NCI-H1436 (cell line): ENCODE results near the gene NDUFAB1.
"Not testable (repeated sequence)": the region's sequence is repeated elsewhere in the genome, so short reads cannot be mapped to it uniquely, and the experiment has no call there.

ENCODE experiments used
- DNase-seq: peaks from one replicate; lab custom pipeline; 2025; lab: John Stamatoyannopoulos, UW

Gene NDUFAB1

DNA sequence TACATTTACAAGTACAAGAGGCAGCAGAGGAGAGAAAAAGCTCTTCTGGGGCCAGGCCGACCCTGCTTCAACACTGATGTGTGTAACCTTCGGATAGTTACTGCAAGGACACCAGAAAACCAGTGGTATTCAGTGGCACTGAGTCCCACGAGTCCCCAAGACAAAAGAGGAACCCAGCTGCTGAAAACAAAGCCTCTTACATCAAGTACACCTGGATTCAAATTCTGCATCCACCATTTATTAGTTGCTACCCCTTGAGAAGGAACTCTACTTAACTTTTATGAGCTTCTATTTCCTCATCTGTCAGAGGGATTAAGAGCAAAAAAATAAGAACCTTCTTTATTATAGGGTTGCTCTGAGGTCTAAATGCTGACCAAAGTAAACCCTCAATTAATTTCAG is 41.6 kb downstream of the NDUFAB1 start:
- DNase-seq, result no peak

DNA sequence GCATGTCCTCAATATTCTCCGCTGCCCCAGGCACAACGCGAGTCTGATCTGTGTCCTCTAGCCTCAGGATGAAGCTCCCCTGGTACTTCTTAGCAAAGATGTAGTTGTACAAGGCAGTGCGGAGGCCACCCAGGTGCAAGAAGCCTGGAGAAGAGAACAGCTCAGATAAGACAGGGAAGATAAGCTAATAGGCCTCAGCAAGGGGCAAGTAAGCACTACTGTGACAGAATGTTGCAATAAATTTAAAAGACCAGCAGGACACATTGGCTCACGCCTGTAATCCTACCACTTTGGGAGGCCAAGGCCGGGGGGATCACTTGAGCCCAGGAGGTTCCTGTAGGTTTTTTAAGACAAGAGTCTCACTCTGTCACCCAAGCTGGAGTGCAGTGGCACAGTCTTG is 44.0 kb downstream of the NDUFAB1 start:
- no peak for DNase-seq

DNA sequence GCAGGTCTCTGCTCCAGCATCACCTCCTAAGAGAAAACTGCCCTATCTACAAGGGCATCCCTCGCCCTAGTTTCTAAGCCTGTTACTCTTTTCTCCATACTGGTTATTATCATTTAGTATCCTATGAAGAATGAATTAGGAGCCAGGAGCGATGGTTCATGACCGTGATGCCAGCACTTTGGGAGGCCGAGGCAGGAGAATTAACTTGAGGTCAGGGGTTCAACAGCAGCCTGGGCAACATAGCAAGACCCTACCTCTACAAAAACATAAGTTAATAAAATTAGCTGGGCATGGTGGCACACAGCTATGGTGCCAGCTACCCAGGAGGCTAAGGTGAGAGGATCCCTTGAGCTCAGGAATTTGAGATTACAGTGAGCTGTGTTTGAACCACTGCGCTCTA is 46.2 kb downstream of the NDUFAB1 start:
- DNase-seq, result no peak

DNA sequence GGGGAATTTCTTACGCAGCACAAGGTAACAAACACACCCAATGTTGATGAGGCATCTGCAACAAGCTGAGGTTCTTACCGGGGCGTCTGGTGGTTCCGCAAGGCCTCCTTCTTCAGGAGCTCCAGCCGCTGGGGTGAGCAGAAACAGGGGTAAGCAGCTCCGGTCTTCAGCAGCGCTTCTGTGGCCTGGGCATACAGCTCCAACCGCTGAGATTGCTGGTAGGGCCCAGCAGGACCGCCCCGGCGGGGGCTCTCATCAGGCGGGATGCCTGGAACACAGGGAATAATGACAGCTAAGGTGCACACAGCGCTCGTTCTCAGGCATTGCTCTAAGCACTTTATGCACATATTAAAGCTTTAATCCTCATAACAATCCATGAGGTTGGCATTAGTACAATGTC is 51.7 kb downstream of the NDUFAB1 start:
- DNase-seq, result no peak

DNA sequence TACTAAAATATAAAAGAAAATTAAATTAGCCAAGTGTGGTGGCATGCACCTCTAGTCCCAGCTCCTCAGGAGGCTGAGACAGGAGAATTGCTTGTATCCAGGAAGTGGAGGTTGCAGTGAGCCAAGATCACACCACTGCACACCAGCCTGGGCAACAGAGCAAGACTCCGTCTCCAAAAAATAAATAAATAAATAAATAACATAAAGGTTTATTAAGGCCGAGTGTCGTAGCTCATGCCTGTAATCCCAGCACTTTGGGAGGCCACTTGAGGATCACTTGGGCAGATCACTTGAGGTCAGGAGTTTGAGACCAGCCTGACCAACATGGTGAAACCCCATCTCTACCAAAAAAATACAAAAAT is 55.3 kb downstream of the NDUFAB1 start:
- not testable (repeated sequence) for DNase-seq

DNA sequence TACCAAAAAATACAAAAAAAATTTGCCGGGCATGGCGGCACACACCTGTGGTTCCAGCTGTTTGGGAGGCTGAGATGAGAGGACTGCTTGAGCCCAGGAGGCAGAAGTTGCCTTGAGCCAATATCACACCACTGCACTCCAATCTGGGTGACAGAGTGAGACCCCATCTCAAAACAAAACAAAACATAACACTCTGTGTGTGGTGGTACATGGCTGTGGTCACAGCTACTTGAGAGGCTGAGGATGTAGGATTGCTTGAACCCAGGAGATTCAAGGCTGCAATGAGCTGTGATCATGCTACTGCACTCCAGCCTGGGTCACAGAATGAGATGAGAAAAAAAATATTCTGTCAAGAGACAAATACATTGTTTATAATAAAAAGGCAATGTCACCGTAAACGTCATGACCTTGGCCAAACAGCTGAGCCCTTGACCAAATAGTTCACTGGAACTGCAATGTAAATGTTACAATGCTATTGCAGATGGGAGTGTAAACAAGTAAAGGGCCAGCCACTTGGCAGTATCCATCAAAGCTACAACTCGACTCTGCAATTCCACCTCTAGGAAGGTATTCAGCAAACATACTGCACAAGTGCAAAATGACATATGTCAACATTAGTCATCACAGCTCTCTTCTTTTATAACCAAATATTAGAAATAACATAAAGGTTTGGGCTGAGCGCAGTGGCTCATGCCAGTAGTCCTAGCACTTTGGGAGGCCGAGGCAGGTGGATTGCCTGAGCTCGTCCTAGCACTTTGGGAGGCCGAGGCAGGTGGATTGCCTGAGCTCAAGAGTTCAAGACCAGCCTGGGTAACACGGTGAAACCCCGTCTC is 55.9 kb downstream of the NDUFAB1 start:
- DNase-seq, result no peak

DNA sequence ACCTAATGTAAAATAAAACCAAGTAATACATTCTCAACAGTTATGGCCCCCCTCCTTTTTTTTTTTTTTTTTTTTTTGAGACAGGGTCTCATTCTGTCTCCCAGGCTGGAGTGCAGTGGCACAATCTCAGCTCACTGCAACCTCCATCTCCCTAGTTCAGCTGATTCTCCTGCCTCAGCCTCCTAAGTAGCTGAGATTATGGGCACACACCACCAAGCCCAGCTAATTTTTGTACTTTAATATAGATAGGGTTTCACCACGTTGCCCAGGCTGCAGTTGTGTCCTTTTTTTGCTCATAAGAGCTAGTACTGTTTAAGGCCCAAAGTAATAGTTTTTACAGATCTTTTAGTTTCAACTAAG is 57.2 kb downstream of the NDUFAB1 start:
- no peak for DNase-seq

DNA sequence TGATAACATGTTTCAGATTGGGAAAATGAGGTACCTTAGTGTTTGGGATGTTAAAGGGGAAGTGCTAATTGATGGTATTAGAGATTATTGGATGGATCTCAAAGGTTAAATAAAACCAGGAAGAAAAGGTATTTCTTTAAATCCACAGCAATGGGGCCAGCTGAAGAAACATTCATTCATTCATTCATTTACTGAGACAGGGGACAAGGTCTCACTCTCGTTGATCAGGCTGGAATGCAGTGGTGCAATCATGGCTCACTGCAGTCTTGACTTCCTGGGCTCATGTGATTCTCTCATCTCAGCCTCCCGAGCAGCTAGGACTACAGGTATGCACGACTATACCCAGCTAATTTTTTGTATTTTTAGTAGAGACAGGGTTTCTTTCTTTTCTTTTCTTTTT is 58.7 kb downstream of the NDUFAB1 start:
- no peak for DNase-seq

DNA sequence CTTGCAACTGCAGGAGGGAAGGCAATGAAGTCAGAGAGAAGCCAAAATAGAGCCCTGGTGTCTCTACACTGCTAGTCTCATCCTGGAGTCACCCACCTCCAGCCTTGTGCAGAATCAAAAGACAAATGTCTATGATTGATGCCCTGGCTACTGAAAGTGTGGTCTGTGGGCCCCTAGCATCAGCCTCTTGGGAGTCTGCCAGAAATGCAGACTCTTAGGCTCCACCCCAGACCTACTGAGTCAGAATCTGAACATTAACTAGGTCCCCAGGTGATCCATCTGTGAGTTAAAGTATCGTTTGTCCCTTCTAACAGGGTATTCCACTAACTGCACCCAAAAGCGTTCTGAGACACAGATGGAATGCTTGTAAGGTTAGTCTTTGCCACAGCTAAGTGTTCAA is 60.2 kb downstream of the NDUFAB1 start:
- DNase-seq, result no peak

DNA sequence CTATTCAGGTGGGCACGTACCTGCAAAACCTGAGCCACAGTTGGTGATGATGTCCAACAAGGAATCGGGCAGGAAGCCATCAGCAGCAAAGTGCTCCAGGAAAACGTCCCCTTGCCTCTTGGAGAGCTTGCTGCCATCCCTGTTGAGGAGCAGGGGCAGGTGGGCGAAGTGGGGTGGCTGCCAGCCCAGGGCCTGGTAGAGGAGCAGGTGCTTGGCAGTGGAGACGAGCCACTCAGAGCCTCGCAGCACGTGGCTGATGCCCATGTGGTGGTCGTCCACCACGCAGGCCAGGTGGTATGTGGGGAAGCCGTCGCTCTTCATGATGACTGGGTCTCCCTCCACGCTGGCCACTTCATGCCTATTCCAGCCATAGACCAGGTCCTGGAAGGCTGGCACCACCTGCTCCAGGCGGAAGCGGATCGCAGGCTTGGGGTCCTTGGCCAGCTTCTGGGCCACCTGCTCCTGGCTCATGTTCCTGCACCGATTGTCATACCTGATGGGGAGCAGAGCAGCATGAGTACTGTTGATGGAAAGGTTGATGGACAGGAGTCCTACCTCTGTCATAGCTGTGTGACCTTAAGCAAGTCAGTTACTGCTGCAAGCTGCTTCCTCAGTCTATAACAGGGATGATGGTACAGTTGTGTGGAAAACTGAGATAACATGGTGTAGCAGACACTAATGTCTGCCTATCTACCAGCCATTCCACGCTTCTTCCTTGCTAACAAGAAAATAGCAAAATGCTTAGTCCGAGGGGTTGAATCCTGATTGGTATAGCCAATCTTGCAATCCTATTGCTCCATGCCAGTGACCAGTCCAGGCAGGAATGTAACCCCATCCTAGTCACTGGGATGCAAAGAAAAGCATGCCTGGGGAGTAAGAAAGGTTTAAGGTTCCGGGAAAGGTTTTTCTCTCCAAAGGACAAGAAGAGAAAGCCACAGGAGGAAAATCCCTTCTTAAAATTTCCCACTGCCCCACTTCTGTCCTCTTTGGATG is 61.0 kb downstream of the NDUFAB1 start:
- DNase-seq, result no peak

DNA sequence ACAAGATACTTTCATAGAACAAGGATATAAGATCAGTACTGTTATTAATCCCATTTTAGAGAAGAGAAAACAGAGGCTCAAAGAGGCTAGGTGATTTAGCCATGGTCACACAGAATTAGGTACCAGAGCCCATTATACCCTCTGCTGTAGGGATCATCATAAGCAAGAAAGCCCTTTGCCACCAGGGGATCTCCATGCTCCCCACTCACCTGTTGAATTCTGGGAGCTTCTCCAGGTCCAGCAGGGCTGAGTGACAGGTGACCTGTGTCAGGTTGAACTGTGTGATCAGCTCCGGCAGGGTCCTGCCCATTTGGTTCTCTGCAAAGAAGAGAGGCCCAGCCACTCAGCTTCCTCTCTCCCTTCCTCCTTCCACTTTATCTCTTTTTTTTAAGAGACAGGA is 63.7 kb downstream of the NDUFAB1 start:
- no peak for DNase-seq
